ENCODE data around the gene RFC2.
"Not testable (repeated sequence)": the region's sequence is repeated elsewhere in the genome, so short reads cannot be mapped to it uniquely, and the experiment has no call there.

The RFC2 gene

GRCh38 chr7:74222851-74223710, 31.1 kb downstream of the RFC2 start:
- TF ChIP-seq POLR2AphosphoS5 (IDR thresholded peaks at IDR 0.05; ENCODE audit: low read depth, low read length): peak; percentile 65; the same call in 1 of the 2 replicates
- TF ChIP-seq POLR2A (IDR thresholded peaks at IDR 0.05; ENCODE audit: low read depth, low read length): peak; percentile 67
- TF ChIP-seq TAF1 (IDR thresholded peaks at IDR 0.05; ENCODE audit: borderline replicate concordance, low read depth, low read length): no peak
- FAIRE-seq: peak; percentile 38

GRCh38 chr7:74221713-74222112, 32.5 kb downstream of the RFC2 start:
- DNase-seq (ENCODE audit: insufficient read length): peak; percentile 8
- no peak for FAIRE-seq
- TF ChIP-seq POLR2AphosphoS5 (IDR thresholded peaks at IDR 0.05; ENCODE audit: low read depth, low read length) (no peak), POLR2A (IDR thresholded peaks at IDR 0.05; ENCODE audit: low read depth, low read length) (no peak; the same call in 1 of the 2 replicates), TAF1 (IDR thresholded peaks at IDR 0.05; ENCODE audit: borderline replicate concordance, low read depth, low read length) (no peak)

More at GRCh38 chr7:74222851-74223710, 31.1 kb downstream of the RFC2 start:
- no peak for DNase-seq (ENCODE audit: insufficient read length)

GRCh38 chr7:74220229-74220628, 34.0 kb downstream of the RFC2 start:
- FAIRE-seq (no peak), DNase-seq (ENCODE audit: insufficient read length) (no peak)
- TF ChIP-seq POLR2AphosphoS5 (IDR thresholded peaks at IDR 0.05; ENCODE audit: low read depth, low read length) (no peak; the same call in 1 of the 2 replicates), TAF1 (IDR thresholded peaks at IDR 0.05; ENCODE audit: borderline replicate concordance, low read depth, low read length) (no peak), POLR2A (IDR thresholded peaks at IDR 0.05; ENCODE audit: low read depth, low read length) (0 out of 2 replicates have a peak, but pooled peaks have one; percentile 14)

GRCh38 chr7:74219416-74219815, 34.8 kb downstream of the RFC2 start:
- TF ChIP-seq TAF1 (IDR thresholded peaks at IDR 0.05; ENCODE audit: borderline replicate concordance, low read depth, low read length) (no peak), POLR2A (IDR thresholded peaks at IDR 0.05; ENCODE audit: low read depth, low read length) (peak; percentile 58), POLR2AphosphoS5 (IDR thresholded peaks at IDR 0.05; ENCODE audit: low read depth, low read length) (peak; percentile 79)
- no peak for DNase-seq (ENCODE audit: insufficient read length)
- no peak for FAIRE-seq

- FAIRE-seq: no peak
- no peak for DNase-seq (ENCODE audit: insufficient read length)
- TF ChIP-seq TAF1 (IDR thresholded peaks at IDR 0.05; ENCODE audit: borderline replicate concordance, low read depth, low read length) (no peak), POLR2A (IDR thresholded peaks at IDR 0.05; ENCODE audit: low read depth, low read length) (no peak), POLR2AphosphoS5 (IDR thresholded peaks at IDR 0.05; ENCODE audit: low read depth, low read length) (no peak)
These were observed 35.9 kb downstream of the RFC2 start for GRCh38 chr7:74218343-74218698.

GRCh38 chr7:74217455-74218342, 36.5 kb downstream of the RFC2 start:
- TF ChIP-seq POLR2A (IDR thresholded peaks at IDR 0.05; ENCODE audit: low read depth, low read length) (0 out of 2 replicates have a peak, but pooled peaks have one; percentile 14), POLR2AphosphoS5 (IDR thresholded peaks at IDR 0.05; ENCODE audit: low read depth, low read length) (peak; percentile 77), TAF1 (IDR thresholded peaks at IDR 0.05; ENCODE audit: borderline replicate concordance, low read depth, low read length) (no peak)
- DNase-seq (ENCODE audit: insufficient read length): no peak
- FAIRE-seq: peak; percentile 74

- FAIRE-seq: no peak
- DNase-seq (ENCODE audit: insufficient read length): no peak
- no peak; the same call in 1 of the 2 replicates for TF ChIP-seq POLR2AphosphoS5 (IDR thresholded peaks at IDR 0.05; ENCODE audit: low read depth, low read length)
- 0 out of 2 replicates have a peak, but pooled peaks have one; percentile 7 for TF ChIP-seq POLR2A (IDR thresholded peaks at IDR 0.05; ENCODE audit: low read depth, low read length)
- TF ChIP-seq TAF1 (IDR thresholded peaks at IDR 0.05; ENCODE audit: borderline replicate concordance, low read depth, low read length): no peak
These were observed 37.8 kb downstream of the RFC2 start for GRCh38 chr7:74216361-74216761.

- TF ChIP-seq POLR2AphosphoS5 (IDR thresholded peaks at IDR 0.05; ENCODE audit: low read depth, low read length): no peak
- no peak for TF ChIP-seq TAF1 (IDR thresholded peaks at IDR 0.05; ENCODE audit: borderline replicate concordance, low read depth, low read length)
- no peak for TF ChIP-seq POLR2A (IDR thresholded peaks at IDR 0.05; ENCODE audit: low read depth, low read length)
- FAIRE-seq: peak; percentile 70
- no peak for DNase-seq (ENCODE audit: insufficient read length)
These were observed 38.3 kb downstream of the RFC2 start for GRCh38 chr7:74215921-74216320.

- DNase-seq (ENCODE audit: insufficient read length) (no peak), FAIRE-seq (no peak)
- TF ChIP-seq TAF1 (IDR thresholded peaks at IDR 0.05; ENCODE audit: borderline replicate concordance, low read depth, low read length): no peak
- no peak for TF ChIP-seq POLR2AphosphoS5 (IDR thresholded peaks at IDR 0.05; ENCODE audit: low read depth, low read length)
These were observed 39.2 kb downstream of the RFC2 start for GRCh38 chr7:74214816-74215630.

- DNase-seq (ENCODE audit: insufficient read length) (no peak), FAIRE-seq (peak; percentile 83)
- TF ChIP-seq POLR2A (IDR thresholded peaks at IDR 0.05; ENCODE audit: low read depth, low read length): peak; percentile 47
- TF ChIP-seq POLR2AphosphoS5 (IDR thresholded peaks at IDR 0.05; ENCODE audit: low read depth, low read length): no peak
These were observed 41.5 kb downstream of the RFC2 start for GRCh38 chr7:74212661-74213060.

GRCh38 chr7:74208241-74208640, 46.0 kb downstream of the RFC2 start:
- not testable (repeated sequence) for FAIRE-seq; DNase-seq (ENCODE audit: insufficient read length)
